ENCODE measurements around the gene CDC20.

The CDC20 gene

DNA sequence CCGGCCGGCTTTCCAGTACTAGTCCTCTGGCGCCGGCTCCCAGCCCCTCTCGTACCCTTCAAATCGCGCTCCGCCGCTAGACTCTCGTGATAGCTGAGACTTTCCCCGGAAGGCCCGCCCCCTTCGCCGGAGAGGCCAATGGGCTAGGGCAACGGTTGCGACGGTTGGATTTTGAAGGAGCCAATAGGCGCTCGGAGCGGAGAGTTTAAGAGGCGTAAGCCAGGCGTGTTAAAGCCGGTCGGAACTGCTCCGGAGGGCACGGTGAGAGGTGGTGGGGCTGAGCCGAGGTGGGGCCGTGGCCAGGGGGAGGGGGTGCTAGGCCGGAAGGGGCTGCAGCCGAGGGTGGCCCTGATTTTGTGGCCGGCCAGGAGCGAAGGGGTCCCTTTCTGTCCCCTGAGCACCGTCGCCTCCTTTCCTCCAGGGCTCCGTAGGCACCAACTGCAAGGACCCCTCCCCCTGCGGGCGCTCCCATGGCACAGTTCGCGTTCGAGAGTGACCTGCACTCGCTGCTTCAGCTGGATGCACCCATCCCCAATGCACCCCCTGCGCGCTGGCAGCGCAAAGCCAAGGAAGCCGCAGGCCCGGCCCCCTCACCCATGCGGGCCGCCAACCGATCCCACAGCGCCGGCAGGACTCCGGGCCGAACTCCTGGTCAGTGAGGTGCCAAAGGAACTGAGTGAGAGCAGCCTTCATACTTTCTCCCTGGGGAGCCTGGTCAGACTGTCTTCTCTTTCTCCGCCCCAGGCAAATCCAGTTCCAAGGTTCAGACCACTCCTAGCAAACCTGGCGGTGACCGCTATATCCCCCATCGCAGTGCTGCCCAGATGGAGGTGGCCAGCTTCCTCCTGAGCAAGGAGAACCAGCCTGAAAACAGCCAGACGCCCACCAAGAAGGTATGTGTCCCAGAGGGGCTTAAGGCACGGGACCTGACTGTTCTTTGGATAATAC, at the start of gene CDC20:
TSS of gene CDC20 (plus strand) at position 236 of the 948 bp plus-strand sequence. CDS start at position 471, 235 bp downstream.
- peak; percentile 96 for DNase-seq (ENCODE audit: low read depth)

DNA sequence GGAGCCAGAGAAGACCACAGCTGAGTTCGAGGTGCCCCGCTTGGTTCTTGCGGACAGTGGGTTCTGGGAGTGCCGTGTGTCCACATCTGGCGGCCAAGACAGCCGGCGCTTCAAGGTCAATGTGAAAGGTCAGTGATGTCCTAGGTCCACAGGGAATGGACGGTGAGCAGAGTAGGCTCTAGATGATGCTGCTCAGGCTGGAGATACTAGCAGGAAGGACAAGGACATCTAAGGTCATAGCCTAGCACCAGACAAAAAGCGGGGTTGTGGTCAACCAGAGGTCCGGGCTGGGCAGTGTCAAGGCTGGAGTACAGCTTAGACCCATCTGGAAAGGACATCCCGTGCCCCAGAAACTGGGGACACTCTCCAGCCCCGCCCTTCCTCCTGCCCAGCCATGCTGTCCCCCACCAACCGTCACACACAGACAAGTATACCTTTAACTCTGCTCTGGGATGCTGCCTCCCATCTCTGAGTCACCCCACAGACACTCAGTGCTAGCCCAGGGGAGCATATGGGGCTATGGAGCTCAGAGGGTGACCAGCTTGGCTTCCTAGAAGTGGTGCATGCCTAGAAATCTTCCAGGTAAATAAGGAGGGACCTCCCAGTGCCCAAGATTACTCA, 49.3 kb upstream of the CDC20 start:
- no peak for DNase-seq (ENCODE audit: low read depth)

DNA sequence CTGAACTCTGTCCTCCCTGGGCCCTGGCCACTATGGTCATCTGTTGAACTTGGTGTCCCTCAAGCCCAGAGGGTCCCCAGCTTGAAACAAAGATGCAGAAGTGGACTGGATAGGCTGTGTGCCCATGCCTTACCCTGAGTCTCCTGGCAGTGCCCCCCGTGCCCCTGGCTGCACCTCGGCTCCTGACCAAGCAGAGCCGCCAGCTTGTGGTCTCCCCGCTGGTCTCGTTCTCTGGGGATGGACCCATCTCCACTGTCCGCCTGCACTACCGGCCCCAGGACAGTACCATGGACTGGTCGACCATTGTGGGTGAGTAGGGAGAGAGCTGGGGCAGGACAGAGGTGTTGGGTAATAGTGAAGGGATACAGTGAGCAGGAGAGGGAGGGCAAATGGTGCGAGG, 47.3 kb upstream of the CDC20 start:
- no peak for DNase-seq (ENCODE audit: low read depth)

DNA sequence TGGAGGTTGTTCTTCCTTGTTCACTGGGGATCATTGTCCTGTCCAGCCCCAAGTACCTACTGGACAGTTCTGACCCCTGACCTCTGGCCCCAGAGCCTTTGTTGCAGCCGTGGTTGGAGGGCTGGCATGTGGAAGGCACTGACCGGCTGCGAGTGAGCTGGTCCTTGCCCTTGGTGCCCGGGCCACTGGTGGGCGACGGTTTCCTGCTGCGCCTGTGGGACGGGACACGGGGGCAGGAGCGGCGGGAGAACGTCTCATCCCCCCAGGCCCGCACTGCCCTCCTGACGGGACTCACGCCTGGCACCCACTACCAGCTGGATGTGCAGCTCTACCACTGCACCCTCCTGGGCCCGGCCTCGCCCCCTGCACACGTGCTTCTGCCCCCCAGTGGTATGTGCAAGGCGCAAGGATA, 46.6 kb upstream of the CDC20 start:
- no peak for DNase-seq (ENCODE audit: low read depth)

DNA sequence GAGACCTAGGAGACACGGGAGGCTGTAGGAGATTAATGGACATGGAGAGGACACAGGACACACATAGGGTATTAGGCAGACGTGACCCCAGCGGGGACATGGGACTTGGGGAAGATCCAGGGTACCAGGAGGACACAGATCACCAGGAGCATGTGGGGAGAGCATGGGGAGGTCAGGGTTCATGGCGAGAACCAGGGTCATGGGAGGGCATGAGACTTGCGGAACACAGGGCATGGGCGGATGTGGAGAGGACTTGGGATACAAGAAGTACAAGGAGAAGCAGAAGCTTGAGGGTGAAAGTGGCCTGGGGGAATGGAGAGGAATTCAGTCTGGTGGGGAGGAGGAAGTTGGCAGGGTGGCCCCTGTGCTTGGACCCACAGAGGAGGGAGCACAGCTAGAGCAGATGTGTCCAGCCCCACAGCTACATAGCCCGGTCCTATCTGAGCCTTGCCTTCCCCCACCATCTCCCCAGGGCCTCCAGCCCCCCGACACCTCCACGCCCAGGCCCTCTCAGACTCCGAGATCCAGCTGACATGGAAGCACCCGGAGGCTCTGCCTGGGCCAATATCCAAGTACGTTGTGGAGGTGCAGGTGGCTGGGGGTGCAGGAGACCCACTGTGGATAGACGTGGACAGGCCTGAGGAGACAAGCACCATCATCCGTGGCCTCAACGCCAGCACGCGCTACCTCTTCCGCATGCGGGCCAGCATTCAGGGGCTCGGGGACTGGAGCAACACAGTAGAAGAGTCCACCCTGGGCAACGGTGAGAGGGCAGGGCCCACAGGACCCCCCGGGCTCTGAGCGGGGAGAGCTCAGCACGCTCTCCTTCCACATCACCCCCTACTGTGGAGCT, 45.9 kb upstream of the CDC20 start:
- DNase-seq (ENCODE audit: low read depth) = no peak

DNA sequence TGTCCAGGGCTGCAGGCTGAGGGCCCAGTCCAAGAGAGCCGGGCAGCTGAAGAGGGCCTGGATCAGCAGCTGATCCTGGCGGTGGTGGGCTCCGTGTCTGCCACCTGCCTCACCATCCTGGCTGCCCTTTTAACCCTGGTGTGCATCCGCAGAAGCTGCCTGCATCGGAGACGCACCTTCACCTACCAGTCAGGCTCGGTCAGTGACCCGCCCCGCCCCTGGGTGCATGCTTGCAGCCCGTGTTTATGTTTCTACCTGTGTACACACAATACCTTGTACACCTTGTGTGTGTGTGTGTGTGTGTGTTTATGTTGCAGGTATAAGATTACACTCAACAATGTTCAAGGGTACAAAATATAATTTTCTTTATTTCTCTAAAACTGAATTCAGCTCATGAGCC, 45.0 kb upstream of the CDC20 start:
- DNase-seq (ENCODE audit: low read depth) = no peak

DNA sequence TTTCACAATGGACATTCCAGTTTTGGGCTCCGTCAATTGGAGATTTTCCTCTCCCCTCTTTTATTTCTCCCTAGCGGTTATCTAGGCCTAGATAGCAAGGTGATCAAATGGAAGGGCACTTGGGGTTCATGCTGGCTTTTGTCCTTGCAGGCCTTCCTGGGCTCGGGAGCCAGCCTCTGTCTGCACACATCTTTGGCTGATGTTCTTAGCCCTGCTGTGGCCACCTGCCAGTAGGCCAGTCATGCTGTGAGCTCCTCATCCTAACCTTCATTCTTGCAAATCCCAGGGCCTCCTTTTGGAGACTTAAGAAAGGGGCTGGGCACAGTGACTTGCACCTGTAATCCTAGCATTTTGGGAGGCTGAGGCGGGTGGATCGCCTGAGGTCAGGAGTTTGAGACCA, 44.5 kb upstream of the CDC20 start:
- DNase-seq (ENCODE audit: low read depth) = no peak

DNA sequence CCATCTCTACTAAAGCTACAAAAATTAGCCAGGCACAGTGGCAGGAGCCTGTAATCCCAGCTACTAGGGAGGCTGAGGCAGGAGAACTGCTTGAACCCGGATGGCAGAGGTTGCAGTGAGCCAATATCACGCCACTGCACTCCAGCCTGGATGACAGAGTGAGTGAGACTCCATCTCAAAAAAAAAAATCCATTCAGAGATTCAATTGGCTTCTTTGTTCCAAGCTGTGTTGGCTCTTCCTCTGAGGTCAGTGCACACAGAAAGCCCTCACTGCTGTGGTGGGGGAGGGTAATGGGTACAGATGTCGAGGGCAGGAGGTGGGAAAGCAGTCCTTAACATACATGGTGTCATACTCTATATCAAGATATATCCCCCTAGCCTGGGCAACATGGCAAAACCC, 43.3 kb upstream of the CDC20 start:
- no peak for DNase-seq (ENCODE audit: low read depth)

DNA sequence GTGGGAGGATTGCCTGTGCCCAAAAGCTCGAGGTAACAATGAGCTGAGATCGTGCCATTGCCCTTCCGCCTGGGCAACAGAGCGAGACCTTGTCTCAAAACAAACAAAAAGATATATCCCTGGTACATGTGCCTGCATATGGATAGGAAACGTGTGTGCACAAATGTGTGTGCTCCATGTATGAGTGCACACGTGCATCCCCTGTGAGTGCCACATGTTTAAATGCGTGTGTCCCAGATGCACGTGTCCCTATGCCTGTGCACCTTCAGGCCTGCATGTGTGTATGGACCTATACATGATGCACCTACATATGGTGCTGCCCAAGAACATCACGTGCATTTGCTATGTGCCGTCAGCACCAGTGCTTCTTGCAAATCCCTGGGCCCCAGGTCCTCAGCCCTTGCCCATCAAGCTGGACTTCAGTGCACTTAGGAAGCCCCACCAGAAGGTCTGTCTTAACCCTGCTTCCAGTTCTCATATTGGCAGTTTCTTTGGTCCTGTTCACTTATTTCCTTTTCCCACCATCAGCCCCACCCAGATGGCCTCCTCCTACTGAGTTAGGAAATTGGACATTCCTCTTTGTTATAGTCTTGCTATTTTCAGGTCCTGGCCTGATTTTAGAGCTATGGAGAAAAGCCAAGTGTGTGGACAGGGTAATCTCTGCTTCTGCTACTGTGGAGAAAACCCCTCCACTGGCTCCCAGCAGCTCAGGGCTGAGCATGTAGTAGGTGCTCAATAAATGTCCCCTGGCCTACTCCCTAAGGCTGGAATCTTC, 42.6 kb upstream of the CDC20 start:
- no peak for DNase-seq (ENCODE audit: low read depth)

DNA sequence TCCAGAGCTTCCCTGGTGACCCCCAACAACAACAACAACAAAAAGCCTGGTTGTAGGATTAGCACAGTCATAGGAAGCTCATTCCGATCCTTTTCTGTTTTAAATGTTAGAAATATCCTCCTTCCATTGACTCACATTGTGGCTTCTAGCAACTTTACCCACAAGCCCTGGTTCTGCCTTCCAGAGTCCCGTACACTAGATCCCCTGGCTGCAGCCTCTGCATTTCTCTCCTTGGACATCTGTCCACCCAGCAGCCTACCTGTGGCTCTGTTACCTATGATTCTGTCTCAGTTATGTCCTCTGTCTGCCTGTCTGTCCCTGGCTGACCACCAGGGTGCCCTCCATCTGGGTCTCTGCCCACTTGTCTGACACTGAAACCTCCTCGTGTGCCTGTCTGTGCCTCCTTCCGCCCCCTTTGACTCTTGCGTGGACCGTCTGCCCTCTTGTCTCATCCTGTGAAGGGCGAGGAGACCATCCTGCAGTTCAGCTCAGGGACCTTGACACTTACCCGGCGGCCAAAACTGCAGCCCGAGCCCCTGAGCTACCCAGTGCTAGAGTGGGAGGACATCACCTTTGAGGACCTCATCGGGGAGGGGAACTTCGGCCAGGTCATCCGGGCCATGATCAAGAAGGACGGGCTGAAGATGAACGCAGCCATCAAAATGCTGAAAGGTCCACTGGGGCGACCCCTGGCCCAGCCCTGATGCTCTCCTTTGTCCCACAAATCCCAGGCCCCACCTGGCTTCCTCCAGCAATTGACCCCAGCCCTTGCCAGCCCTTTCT, 41.9 kb upstream of the CDC20 start:
- DNase-seq (ENCODE audit: low read depth) = no peak

DNA sequence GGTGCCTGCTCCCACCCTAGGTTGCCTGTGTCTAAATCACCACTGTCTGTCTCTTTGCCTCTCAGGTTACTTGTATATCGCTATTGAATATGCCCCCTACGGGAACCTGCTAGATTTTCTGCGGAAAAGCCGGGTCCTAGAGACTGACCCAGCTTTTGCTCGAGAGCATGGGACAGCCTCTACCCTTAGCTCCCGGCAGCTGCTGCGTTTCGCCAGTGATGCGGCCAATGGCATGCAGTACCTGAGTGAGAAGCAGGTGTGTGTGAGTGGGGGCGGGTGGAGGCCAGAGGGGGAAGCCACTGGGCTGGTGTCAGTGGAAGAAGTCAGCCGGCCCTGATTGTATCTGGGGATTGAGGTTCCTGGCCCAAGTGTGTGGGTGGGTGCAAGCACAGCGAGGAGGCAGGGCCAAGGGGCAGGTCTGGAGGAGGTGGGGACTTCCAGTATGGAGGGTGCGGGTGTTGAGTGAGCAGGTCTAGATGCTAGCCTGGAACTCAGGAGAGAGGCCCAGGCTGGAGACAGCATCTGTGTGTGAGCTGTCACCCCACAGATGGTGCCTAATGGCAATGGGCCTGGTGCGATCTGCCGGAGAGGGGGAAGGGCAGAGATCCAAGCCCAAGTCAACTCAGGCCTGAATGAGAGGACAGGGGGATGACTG, 40.8 kb upstream of the CDC20 start:
- DNase-seq (ENCODE audit: low read depth) = no peak

DNA sequence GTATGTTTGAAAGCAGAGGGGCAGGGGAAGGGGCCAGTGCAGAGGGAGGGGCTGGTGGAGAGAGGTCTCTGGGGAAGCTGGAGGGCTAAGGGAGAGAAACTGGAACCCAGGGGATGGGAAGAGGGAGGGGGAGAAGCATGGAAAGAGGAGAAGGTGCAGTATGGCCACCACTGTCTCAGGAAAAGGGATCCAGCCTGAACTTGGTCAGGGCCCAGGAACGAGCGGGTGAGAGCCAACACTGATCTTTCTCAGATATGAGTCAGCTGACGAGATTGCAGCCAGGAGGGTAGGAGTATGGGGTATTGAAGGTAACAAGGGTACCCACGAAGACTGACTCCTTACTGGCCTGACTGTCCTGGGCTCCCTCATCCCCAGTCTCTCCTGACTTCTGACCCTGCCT, 40.0 kb upstream of the CDC20 start:
- no peak for DNase-seq (ENCODE audit: low read depth)

DNA sequence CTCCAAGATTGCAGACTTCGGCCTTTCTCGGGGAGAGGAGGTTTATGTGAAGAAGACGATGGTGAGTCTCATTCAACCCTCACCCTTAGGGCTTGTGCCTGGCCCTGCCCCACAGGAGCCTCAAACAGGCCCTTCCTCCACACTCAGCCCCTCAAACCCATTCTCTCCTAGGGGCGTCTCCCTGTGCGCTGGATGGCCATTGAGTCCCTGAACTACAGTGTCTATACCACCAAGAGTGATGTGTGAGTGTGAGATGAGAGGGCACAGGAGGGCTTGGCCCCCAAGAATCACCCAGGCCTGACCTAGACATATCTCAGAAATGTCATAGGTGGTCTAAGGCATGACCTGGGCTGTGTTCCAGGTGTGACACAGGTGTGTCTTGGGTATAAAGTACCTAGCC, 39.5 kb upstream of the CDC20 start:
- no peak for DNase-seq (ENCODE audit: low read depth)

DNA sequence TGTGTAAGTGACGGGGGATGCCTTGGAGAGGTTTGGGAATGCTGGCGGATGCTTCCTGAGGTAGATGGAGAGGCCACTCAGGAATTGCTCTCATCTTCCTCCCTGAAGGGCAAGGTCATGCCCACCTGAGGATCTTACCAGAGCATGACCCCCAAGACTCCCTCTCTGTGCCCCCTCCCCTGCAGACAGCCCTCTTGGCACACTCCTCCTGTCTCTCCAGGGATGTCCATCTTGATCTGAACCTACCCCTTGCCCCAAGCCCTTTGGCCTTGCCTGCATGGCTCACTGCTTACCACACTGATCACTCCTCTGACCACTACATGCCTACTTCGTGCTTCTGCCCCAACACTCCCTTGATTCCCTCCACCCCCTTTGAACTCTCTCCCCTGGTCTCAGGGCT, 39.0 kb upstream of the CDC20 start:
- DNase-seq (ENCODE audit: low read depth) = no peak

DNA sequence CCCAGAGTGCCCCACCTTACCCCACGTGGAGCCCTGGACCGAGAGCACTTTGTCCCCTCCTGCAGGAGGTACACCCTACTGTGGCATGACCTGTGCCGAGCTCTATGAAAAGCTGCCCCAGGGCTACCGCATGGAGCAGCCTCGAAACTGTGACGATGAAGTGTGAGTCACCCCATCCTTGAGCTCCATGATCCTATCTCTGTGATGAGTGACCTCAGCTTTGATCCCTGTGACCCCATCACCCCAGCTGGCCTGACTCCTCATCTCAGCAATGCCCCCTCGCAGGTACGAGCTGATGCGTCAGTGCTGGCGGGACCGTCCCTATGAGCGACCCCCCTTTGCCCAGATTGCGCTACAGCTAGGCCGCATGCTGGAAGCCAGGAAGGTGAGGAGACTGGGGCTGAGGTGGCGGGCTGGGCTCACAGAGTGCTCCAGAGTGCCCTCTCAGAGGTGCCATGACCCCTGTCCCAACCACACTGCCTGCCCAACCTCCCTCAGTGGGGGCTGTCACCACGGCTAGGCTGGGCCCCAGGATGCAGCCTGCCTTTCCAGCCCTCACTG, 37.4 kb upstream of the CDC20 start:
- DNase-seq (ENCODE audit: low read depth) = no peak

DNA sequence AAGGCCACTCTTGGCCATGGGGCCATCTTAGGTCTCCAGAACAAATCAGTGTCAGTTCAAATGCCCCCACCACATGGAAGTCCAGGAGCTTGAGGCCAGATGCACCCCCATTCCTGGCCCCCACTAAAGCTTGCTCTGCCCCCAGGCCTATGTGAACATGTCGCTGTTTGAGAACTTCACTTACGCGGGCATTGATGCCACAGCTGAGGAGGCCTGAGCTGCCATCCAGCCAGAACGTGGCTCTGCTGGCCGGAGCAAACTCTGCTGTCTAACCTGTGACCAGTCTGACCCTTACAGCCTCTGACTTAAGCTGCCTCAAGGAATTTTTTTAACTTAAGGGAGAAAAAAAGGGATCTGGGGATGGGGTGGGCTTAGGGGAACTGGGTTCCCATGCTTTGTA, 36.3 kb upstream of the CDC20 start:
- no peak for DNase-seq (ENCODE audit: low read depth)

DNA sequence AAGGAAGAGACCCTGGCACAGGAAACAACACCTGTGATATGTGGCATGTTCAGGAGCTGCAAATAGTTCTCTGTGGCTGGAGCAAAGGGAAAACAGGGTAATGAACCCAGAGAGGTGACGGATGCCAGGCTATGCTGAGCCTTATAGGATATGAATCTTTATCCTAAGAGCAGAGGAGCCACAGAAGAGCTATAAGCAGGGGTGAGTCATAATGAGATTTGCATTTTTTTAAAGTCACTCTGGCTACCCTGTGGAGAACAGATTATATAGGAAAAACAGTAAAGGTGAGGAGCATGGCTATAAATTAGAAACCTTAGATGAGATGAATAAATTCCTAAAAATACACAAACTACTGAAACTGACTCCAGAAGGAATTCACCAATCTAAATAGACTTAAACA, 34.0 kb upstream of the CDC20 start:
- no peak for DNase-seq (ENCODE audit: low read depth)

DNA sequence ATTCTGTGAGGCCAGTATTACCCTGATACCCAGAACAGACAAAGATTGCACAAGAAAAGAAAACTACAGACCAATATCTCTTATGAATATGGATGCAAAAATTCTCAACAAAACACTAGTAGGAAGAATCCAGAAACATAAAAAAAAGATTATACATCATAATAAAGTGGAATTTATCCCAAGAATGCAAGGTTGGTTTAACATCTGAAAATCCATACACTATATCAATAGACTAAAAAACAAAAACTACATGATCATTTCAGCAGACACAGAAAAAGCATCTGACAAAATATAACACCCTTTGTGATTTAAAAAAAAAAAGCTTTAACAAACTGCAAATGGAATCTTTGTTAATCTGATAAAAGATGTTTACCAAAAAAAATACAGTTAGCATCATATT, 33.4 kb upstream of the CDC20 start:
- DNase-seq (ENCODE audit: low read depth) = no peak

DNA sequence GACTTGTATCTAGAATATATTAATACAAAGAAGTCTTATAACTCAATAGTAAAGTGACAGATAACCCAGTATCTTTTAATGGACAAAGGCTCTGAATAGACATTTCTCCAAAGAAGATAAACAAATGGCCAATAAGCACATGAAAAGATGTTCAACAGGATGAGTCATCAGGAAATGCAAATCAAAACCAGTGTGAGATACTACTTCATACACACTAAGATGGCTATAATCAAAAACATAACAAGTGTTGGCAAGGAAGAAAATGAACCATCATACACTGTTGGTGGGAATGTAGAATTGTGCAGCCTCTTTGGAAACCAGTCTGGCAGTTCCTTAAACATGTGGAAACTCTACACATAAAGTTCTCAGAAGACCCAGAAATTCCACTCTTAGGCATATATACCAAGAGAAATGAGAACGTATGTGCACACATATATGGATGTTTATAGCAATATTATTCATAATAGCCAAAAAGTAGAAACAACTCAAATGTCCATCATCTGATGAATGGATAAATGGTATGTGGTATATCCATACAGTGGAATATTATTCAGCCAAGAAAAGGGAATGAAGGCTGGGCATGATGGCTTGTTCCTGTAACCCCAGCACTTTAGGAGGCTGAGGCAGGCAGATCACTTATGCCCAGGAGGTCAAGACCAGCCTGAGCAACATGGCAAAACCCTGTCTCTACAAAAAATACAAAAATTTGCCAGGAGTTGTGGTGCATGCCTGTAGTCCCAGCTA, 31.1 kb upstream of the CDC20 start:
- DNase-seq (ENCODE audit: low read depth) = no peak

Data from stimulated activated CD4-positive, alpha-beta T cell treated with anti-CD3 and anti-CD28 coated beads, Interleukin-2, amount 100 ng/mL, for 4 hours (primary cell).